BLaER1 treated with 17β-estradiol and CSF1 and Interleukin-3, amounts not matched to agents 10 nM and 100 nM (cell line): ENCODE results near the gene SLC2A10.

Source experiments
- H3K27ac ChIP-seq, 11 experiments: shearing (Covaris generic); formaldehyde crosslinking; 2 replicates each; pipeline ENCODE4 v1.8.1; 2022
- H3K27me3 ChIP-seq, 11 experiments: shearing (Covaris generic); formaldehyde crosslinking; 2 replicates each; pipeline ENCODE4 v1.8.1; 2022
- H3K36me3 ChIP-seq, 11 experiments: shearing (Covaris generic); formaldehyde crosslinking; 2 replicates each; pipeline ENCODE4 v1.8.1; 2022
- H3K4me1 ChIP-seq, 10 experiments: shearing (Covaris generic); formaldehyde crosslinking; 2 replicates each; pipeline ENCODE4 v1.8.1; 2022
- H3K4me2 ChIP-seq, 11 experiments: shearing (Covaris generic); formaldehyde crosslinking; 2 replicates each; pipeline ENCODE4 v1.8.1; 2022
- H3K4me3 ChIP-seq, 10 experiments: shearing (Covaris generic); formaldehyde crosslinking; 2 replicates each; pipeline ENCODE4 v1.8.1; 2022
- H3K9ac ChIP-seq, 11 experiments: shearing (Covaris generic); formaldehyde crosslinking; 2 replicates each; pipeline ENCODE4 v1.8.1; 2022
- H3K9me3 ChIP-seq, 11 experiments: shearing (Covaris generic); formaldehyde crosslinking; replicated peaks in 1 of 11; 2 replicates each; pipeline ENCODE4 v1.8.1; 2022
- H4K20me1 ChIP-seq, 11 experiments: shearing (Covaris generic); formaldehyde crosslinking; 2 replicates each; pipeline ENCODE4 v1.8.1; 2022
- Cebpa-rat ChIP-seq, 11 experiments: shearing (Covaris generic); IDR thresholded peaks; 2 replicates each; pipeline ENCODE4 v1.8.1; 2022

SLC2A10 gene

DNA sequence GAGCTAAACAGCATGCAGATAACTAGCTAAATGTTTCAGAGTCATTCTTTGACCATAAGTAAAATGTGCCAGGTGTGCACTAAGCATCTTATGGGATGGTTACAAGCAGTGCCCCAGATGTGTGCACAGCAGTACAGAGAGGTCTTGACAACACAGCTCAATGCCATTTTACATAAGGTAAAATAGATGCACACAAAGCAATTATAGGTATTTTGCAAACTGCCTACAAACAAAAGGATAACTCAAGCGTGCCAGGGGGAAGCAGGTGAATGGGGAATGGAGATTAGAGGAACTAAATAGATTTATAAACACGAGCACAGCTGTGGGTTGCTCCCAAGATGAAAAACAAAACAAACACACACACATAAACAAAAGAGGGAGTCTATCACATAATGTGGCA lies 64.8 kb downstream of the SLC2A10 start:
- no peak for TF ChIP-seq Cebpa-rat (IDR thresholded peaks at IDR 0.05)
- H3K4me3 ChIP-seq: no peak overlapping the region
- no peak overlapping the region for H3K9ac ChIP-seq
- H3K4me2 ChIP-seq: peak overlapping the region in 7 of 11 experiments; percentile 6 to 49 (median 29); a peak in 7 of 22 replicates
- H3K27me3 ChIP-seq: no peaks in the 10 kb centered on the region
- H4K20me1 ChIP-seq: no peaks in the 10 kb centered on the region
- H3K4me1 ChIP-seq: peaks cover 7 to 16% (median 12%) of the 10 kb centered on the region in 10 experiments; a peak in 17 of 20 replicates
- no peaks in the 10 kb centered on the region for H3K36me3 ChIP-seq
- no peak overlapping the region for H3K27ac ChIP-seq
- no peaks in the 10 kb centered on the region for H3K9me3 ChIP-seq

DNA sequence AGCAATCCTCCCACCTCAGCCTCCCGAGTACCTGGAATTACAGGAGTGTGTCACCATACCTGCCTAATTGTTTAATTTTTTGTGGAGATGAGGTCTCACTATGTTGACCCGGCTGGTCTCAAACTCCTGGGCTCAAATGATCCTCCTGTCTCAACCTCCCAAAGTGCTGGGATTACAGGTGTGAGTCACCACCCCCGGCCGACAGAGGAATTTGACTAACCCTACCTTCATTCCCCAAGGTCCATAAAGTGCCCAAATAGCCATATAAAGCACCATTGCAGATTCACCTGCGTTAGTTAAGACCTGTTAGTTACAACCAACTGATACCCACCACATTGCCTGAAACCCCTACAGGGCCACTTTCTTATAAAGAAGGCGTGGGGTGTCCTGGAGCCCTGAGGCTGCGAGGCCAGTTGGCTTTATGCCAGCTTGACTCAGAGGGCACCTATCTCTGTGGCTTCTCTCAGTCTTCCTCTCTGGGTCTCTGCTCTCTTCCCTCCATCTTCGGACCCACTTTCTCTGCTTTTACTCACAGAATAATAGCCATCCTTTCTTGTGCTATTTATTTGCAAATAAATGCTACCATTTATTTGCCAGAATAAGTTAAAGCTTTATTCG lies 65.6 kb downstream of the SLC2A10 start:
- H3K9ac ChIP-seq: no peak overlapping the region
- no peak overlapping the region for H3K27ac ChIP-seq
- no peaks in the 10 kb centered on the region for H3K36me3 ChIP-seq
- no peak overlapping the region for H3K4me2 ChIP-seq
- H3K4me3 ChIP-seq: no peak overlapping the region
- no peaks in the 10 kb centered on the region for H4K20me1 ChIP-seq
- H3K27me3 ChIP-seq: no peaks in the 10 kb centered on the region
- H3K4me1 ChIP-seq: peaks cover 7 to 16% (median 12%) of the 10 kb centered on the region in 10 experiments; a peak in 17 of 20 replicates
- no peaks in the 10 kb centered on the region for H3K9me3 ChIP-seq
- no peak for TF ChIP-seq Cebpa-rat (IDR thresholded peaks at IDR 0.05)

DNA sequence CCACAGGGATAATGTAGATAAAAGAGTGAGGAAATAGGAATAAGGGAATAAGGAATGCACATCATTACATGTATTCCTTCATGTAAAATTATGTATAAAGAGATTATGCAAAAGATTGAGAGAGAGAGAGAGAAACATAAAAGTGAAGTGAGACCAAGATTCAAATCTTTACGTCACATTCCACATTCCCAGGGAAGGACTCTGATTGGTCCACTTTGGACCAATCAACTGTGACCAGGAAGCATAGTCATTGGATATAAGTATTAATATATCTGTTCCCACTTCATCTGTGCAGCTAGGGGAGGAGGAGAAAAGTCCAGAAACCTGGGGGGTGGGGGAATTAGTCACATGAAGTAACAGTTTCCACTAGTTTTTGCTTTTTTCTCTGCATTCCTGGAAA lies 66.4 kb downstream of the SLC2A10 start:
- Histone ChIP-seq H3K36me3 (no peaks in the 10 kb centered on the region), H3K4me3 (no peak overlapping the region), H4K20me1 (no peaks in the 10 kb centered on the region), H3K9me3 (no peaks in the 10 kb centered on the region), H3K4me2 (no peak overlapping the region), H3K4me1 (peaks cover 7 to 16% (median 12%) of the 10 kb centered on the region in 10 experiments; a peak in 17 of 20 replicates), H3K27me3 (no peaks in the 10 kb centered on the region), H3K27ac (no peak overlapping the region), H3K9ac (no peak overlapping the region)
- TF ChIP-seq Cebpa-rat (IDR thresholded peaks at IDR 0.05): no peak

DNA sequence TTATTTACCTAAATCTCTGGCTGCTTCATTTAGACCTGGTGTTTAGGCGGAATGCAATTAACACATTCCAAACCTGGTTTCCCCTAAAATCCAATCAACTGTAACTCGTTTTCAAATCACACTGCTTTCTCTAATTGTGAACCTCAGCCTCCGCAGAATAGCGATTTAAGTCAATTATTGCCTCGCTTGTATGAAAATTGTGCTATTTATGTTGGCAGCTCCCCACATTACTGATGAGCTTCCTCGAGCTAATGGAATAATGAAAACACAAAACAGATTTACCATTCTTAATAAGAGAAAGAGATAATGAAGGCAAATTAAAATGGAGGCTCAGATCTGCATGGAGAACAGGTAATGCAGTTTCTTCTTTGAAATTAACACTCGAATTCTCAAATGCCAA lies 67.9 kb downstream of the SLC2A10 start:
- Histone ChIP-seq H3K9me3 (no peaks in the 10 kb centered on the region), H3K27me3 (no peaks in the 10 kb centered on the region), H3K36me3 (no peaks in the 10 kb centered on the region), H3K4me1 (peaks cover 7 to 16% (median 12%) of the 10 kb centered on the region in 10 experiments; a peak in 17 of 20 replicates), H3K4me2 (no peak overlapping the region), H3K27ac (no peak overlapping the region), H3K9ac (no peak overlapping the region), H3K4me3 (no peak overlapping the region), H4K20me1 (no peaks in the 10 kb centered on the region)
- no peak for TF ChIP-seq Cebpa-rat (IDR thresholded peaks at IDR 0.05)

DNA sequence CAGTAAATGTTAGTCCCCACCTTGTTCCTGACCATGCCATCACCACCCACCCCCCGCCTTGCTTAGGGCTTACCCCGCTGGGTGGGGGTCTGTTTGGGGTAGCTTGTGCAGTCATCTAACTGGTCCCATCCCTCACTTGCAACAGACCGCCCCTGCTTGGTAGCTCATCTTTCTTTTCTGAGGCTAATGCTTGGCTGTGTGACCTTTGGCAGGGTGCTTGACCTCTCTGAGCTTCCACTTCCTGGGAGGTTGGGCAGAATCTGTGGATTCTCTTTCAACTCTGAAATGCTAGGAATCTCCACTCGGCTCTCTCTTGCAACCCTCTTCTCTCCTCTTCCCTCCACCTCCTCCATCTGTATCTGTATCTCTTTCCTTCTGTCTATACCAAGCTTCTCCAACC lies 70.4 kb downstream of the SLC2A10 start:
- no peak overlapping the region for H3K27ac ChIP-seq
- H3K4me2 ChIP-seq: no peak overlapping the region
- H3K9ac ChIP-seq: no peak overlapping the region
- no peaks in the 10 kb centered on the region for H4K20me1 ChIP-seq
- no peak overlapping the region for H3K4me3 ChIP-seq
- H3K36me3 ChIP-seq: no peaks in the 10 kb centered on the region
- H3K9me3 ChIP-seq: no peaks in the 10 kb centered on the region
- TF ChIP-seq Cebpa-rat (IDR thresholded peaks at IDR 0.05): no peak
- no peaks in the 10 kb centered on the region for H3K27me3 ChIP-seq
- H3K4me1 ChIP-seq: peaks cover 0 to 3% (median 0%) of the 10 kb centered on the region in 10 experiments; a peak in 4 of 20 replicates

DNA sequence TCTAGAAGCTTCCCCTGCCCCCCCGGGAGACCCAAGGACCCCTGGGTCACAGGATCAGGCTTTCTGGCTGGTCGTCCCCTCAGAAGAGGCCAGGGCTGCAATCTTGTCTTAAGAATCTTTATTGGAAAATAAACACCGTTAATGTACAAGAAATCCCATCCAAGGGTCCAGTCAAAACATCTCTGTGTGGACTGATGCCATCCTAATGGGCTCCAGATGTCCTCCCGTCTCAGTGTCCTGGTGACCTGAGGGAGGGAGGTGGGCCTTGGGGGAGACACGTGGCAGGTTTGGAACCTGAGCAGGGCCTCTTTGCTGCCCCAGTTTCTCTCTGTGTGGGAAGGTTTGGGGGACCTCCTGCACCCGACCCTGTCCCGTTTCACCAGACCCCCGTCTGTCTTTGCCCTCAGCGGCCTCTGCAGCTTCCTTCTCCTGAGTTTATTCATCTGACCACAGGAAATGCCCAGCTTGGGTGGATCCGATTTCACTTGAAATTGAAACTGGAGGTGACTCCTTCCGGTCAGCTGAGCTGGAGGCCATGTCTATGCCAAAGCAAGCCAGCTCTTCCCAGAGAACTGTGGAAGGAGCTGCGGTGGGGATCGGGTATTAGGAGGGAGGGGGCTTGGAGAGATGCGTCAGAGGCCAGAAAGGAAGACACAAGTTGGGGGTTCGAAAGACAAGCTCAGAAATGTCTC lies 75.1 kb downstream of the SLC2A10 start:
- TF ChIP-seq Cebpa-rat (IDR thresholded peaks at IDR 0.05): no peak

More for the DNA sequence above, 75.1 kb downstream of the SLC2A10 start:
- H3K9ac ChIP-seq: no peak overlapping the region
- no peaks in the 10 kb centered on the region for H3K9me3 ChIP-seq
- H3K27me3 ChIP-seq: no peaks in the 10 kb centered on the region
- no peaks in the 10 kb centered on the region for H3K36me3 ChIP-seq
- peaks cover 0 to 5% (median 0%) of the 10 kb centered on the region in 10 experiments; a peak in 1 of 20 replicates for H3K4me1 ChIP-seq
- H3K4me2 ChIP-seq: peak overlapping the region in 3 of 11 experiments; percentile 16 to 28 (median 21); a peak in 3 of 22 replicates
- no peaks in the 10 kb centered on the region for H4K20me1 ChIP-seq
- no peak overlapping the region for H3K4me3 ChIP-seq
- no peak overlapping the region for H3K27ac ChIP-seq
